Measurements from ENCODE around the gene ARGLU1.

The ARGLU1 gene

DNA sequence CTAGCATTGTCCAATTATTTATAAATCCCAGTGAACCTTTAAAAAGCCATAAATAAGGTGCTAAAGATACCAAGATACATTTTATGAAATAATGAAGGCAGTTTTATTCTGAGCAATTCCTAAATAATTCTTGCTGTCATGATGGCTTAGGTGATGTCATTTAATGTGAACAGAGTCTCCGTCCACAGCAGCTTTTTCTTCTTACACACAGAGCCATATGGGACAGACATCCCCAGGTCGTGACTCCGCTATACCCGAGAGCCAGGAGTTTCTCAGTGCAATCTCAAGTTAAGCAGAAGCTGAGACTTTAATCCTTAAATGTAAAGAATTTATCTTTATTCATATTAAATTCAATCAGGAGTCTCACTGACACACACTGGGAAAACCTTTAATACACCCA, 62.2 kb downstream of the ARGLU1 start:
- no peak overlapping the region for H3K4me3 ChIP-seq (ENCODE audit: low read length)
- H3K4me1 ChIP-seq (ENCODE audit: control insufficient read depth, low read depth, low read length) = peaks cover 15% of the 10 kb centered on the region
- H3K27ac ChIP-seq (ENCODE audit: low read length) = no peak overlapping the region
- no peaks in the 10 kb centered on the region for H3K27me3 ChIP-seq (ENCODE audit: control insufficient read depth, insufficient read depth, low read length)
- H3K9me3 ChIP-seq (ENCODE audit: control insufficient read depth, low read depth, low read length) = no peaks in the 10 kb centered on the region
- H3K36me3 ChIP-seq (ENCODE audit: control insufficient read depth, low read depth, low read length) = no peaks in the 10 kb centered on the region
- H3K9ac ChIP-seq (ENCODE audit: low read length) = no peak overlapping the region

DNA sequence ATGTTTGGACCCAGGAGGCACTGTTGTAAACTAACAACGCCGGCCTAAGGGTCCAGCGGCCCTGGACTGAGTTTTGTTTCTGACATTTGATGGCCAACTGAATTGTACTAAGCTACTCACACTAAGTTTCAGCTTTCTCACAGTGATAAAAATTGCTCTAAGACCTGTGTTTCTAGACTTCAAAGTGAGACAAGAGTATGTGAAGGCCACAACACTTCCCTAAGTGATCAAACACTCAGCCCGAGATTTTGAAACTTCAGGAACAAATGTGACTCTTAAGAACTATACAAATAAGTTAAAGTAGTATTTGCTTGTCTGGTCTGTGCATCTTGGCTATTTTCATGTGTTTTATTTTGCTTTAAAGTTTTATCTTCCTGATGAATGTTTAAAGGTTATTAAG, 62.6 kb downstream of the ARGLU1 start:
- no peaks in the 10 kb centered on the region for H3K36me3 ChIP-seq (ENCODE audit: control insufficient read depth, low read depth, low read length)
- H3K9me3 ChIP-seq (ENCODE audit: control insufficient read depth, low read depth, low read length) = no peaks in the 10 kb centered on the region
- H3K9ac ChIP-seq (ENCODE audit: low read length) = no peak overlapping the region
- H3K27me3 ChIP-seq (ENCODE audit: control insufficient read depth, insufficient read depth, low read length) = no peaks in the 10 kb centered on the region
- H3K4me3 ChIP-seq (ENCODE audit: low read length) = no peak overlapping the region
- H3K4me1 ChIP-seq (ENCODE audit: control insufficient read depth, low read depth, low read length) = peaks cover 15% of the 10 kb centered on the region
- H3K27ac ChIP-seq (ENCODE audit: low read length) = no peak overlapping the region

DNA sequence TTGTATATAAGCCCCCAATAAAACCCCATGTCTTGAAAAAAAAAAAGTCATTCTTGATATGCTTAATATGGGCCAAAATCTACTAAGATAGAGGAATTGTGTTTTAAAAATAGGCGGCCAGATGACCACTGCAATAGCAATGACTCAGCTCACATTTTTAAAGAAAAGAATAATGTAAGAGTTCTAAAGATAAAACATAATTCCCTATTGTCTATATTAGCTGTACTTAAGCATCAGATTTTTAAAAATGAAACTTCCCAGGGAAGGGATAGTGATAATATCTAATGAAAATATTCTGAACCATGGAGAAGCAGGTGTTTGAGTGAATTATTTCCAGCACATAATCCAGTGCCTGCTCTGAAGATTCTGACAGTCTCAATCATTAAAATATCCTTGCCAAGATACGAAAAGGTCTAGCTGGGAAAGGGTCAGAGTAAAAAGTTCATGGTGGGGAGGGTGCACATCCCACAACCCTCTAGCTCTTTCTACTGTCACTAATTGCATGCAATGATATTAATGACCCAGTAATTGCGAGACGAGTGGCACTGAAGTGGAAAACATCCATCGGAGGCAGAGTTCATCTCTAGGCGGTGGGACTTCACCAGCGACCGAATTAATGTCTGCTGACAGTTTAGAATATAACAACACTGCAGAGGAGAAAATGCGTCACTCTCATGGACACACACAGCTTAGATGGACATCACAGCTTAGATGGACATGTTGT, 64.0 kb downstream of the ARGLU1 start:
- no peak overlapping the region for H3K27ac ChIP-seq (ENCODE audit: low read length)
- H3K36me3 ChIP-seq (ENCODE audit: control insufficient read depth, low read depth, low read length) = no peaks in the 10 kb centered on the region
- peaks cover 19% of the 10 kb centered on the region for H3K4me1 ChIP-seq (ENCODE audit: control insufficient read depth, low read depth, low read length)
- no peaks in the 10 kb centered on the region for H3K9me3 ChIP-seq (ENCODE audit: control insufficient read depth, low read depth, low read length)
- H3K27me3 ChIP-seq (ENCODE audit: control insufficient read depth, insufficient read depth, low read length) = no peaks in the 10 kb centered on the region
- no peak overlapping the region for H3K4me3 ChIP-seq (ENCODE audit: low read length)
- H3K9ac ChIP-seq (ENCODE audit: low read length) = no peak overlapping the region

DNA sequence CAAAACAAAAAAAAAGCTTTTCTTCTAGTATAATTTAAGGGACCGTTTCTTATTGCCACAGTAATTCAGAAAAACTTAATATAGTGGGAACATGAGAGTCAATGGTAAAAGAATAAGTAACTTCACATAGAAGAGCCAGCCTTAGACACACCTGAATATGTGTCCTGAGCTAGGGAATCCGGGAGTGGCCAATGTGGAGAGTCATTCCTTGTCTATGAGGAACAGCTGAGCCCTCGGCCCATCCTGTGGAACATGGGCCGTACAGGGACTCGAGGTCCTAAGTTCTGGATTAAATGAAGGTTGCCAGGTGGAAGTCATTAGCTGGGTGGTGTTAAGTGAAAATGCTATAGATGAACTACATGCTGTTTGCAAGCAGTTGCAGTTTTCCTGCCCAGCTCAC, 64.7 kb downstream of the ARGLU1 start:
- Histone ChIP-seq H3K9me3 (ENCODE audit: control insufficient read depth, low read depth, low read length) (no peaks in the 10 kb centered on the region), H3K4me3 (ENCODE audit: low read length) (no peak overlapping the region), H3K27me3 (ENCODE audit: control insufficient read depth, insufficient read depth, low read length) (no peaks in the 10 kb centered on the region), H3K4me1 (ENCODE audit: control insufficient read depth, low read depth, low read length) (peaks cover 19% of the 10 kb centered on the region), H3K9ac (ENCODE audit: low read length) (no peak overlapping the region), H3K27ac (ENCODE audit: low read length) (no peak overlapping the region), H3K36me3 (ENCODE audit: control insufficient read depth, low read depth, low read length) (no peaks in the 10 kb centered on the region)

DNA sequence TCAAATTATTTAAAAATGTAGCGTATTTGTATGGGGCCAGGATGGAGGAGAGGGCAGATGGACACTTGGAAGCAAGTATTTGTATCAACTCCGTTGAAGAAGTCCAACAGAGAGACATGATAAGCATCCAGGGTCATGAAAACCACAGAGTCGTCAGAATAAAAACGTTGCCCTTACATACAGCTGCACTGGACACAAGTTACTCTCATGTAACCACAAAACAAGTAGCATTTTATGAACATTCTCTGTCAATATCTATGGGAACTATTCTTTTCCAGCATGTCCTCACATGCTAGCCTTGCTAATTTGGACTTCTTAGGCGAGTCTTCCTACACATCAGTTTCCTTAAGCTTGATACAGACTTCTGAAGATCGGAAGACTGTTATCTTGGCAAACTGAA, 67.5 kb downstream of the ARGLU1 start:
- Histone ChIP-seq H3K4me3 (ENCODE audit: low read length) (no peak overlapping the region), H3K36me3 (ENCODE audit: control insufficient read depth, low read depth, low read length) (no peaks in the 10 kb centered on the region), H3K27ac (ENCODE audit: low read length) (no peak overlapping the region), H3K4me1 (ENCODE audit: control insufficient read depth, low read depth, low read length) (peaks cover 30% of the 10 kb centered on the region), H3K27me3 (ENCODE audit: control insufficient read depth, insufficient read depth, low read length) (no peaks in the 10 kb centered on the region), H3K9ac (ENCODE audit: low read length) (no peak overlapping the region), H3K9me3 (ENCODE audit: control insufficient read depth, low read depth, low read length) (no peaks in the 10 kb centered on the region)

DNA sequence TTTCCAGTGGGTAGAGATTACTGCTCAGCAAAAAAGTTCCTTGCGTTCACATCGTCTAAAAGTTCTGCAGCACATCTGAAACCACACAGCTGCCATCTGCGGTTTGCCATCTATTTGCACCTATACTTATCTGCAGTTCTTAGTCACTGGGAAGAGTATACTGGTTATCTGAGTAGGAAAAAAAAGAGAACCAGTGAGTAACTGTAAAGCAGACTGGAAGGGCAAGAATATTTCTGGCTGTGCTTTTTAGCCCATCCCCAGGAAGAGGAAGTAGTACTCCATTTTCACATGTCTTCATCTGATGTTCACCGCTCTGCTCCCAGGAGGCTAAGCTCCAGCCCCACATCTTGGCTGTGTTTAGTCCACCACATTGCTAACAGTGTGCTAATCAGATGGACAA, 68.0 kb downstream of the ARGLU1 start:
- Histone ChIP-seq H3K36me3 (ENCODE audit: control insufficient read depth, low read depth, low read length) (peaks cover under 1% of the 10 kb centered on the region), H3K9ac (ENCODE audit: low read length) (no peak overlapping the region)

DNA sequence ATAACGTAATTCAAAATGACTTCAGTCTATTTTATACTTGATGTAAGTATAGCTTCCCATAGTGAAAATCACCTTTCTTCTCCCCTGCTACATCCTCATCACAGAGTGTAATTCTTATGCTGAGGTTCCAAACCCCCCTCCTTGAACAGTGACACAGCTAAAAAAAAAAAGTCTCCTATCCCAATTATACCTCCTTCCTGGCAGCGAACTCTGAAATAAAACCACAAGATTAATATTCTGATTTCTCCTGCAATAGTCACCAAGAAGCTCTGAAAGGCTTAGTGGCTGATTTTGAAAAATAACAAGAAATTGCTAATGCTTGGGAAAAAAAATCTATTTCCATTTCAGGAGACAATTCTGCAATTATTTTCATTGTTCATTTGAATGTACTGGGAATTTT, 68.8 kb downstream of the ARGLU1 start:
- Histone ChIP-seq H3K4me1 (ENCODE audit: control insufficient read depth, low read depth, low read length) (peaks cover 30% of the 10 kb centered on the region), H3K9me3 (ENCODE audit: control insufficient read depth, low read depth, low read length) (no peaks in the 10 kb centered on the region), H3K36me3 (ENCODE audit: control insufficient read depth, low read depth, low read length) (peaks cover 8% of the 10 kb centered on the region), H3K27ac (ENCODE audit: low read length) (no peak overlapping the region), H3K27me3 (ENCODE audit: control insufficient read depth, insufficient read depth, low read length) (no peaks in the 10 kb centered on the region), H3K4me3 (ENCODE audit: low read length) (no peak overlapping the region), H3K9ac (ENCODE audit: low read length) (no peak overlapping the region)

More for the DNA sequence above, 68.0 kb downstream of the ARGLU1 start:
- Histone ChIP-seq H3K9me3 (ENCODE audit: control insufficient read depth, low read depth, low read length) (no peaks in the 10 kb centered on the region), H3K27ac (ENCODE audit: low read length) (no peak overlapping the region), H3K27me3 (ENCODE audit: control insufficient read depth, insufficient read depth, low read length) (no peaks in the 10 kb centered on the region), H3K4me1 (ENCODE audit: control insufficient read depth, low read depth, low read length) (peaks cover 30% of the 10 kb centered on the region), H3K4me3 (ENCODE audit: low read length) (no peak overlapping the region)

DNA sequence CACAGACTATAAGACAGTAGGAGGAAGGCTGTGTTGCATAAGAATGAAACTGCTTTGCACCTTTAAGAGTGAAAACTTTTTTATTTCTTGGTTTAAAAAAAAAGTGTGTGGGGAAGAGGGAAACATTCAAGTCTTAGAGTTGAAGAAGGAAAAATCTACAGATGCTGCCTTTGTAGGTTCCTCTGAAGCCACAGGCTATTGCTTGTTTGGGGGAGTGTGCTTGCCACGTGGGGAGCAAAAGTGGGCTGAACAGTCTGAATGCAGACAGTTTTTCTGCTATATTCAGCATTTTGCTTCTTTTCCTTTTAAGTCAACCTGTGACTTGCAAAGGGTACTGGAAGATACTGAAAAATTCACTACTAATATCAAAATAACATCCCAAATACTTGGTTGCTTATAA, 69.4 kb downstream of the ARGLU1 start:
- peaks cover 14% of the 10 kb centered on the region for H3K36me3 ChIP-seq (ENCODE audit: control insufficient read depth, low read depth, low read length)
- peak overlapping the region; percentile 3 for H3K9ac ChIP-seq (ENCODE audit: low read length)
- H3K9me3 ChIP-seq (ENCODE audit: control insufficient read depth, low read depth, low read length) = no peaks in the 10 kb centered on the region
- H3K4me3 ChIP-seq (ENCODE audit: low read length) = no peak overlapping the region
- H3K27ac ChIP-seq (ENCODE audit: low read length) = no peak overlapping the region
- no peaks in the 10 kb centered on the region for H3K27me3 ChIP-seq (ENCODE audit: control insufficient read depth, insufficient read depth, low read length)
- peaks cover 30% of the 10 kb centered on the region for H3K4me1 ChIP-seq (ENCODE audit: control insufficient read depth, low read depth, low read length)

DNA sequence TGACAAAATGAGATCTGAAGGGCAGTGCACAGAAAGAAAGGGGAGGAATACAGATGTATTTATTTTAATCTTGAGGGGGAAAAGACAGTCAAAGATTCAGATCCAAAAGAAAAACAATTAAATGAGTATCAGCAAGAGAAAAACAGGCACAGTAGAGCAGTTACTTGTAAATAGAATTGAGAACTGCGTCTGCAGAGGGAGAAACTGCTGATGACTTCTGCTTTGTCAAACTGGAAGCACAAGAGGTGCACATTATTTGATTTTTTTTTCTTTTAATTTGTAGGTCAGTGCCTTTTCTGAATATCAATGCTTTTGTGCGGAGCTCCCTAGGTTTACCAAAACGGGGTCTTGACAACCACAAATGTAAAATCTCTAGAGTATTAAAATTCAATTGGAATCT, 69.8 kb downstream of the ARGLU1 start:
- Histone ChIP-seq H3K27me3 (ENCODE audit: control insufficient read depth, insufficient read depth, low read length) (no peaks in the 10 kb centered on the region), H3K9me3 (ENCODE audit: control insufficient read depth, low read depth, low read length) (no peaks in the 10 kb centered on the region), H3K4me1 (ENCODE audit: control insufficient read depth, low read depth, low read length) (peaks cover 30% of the 10 kb centered on the region), H3K27ac (ENCODE audit: low read length) (no peak overlapping the region), H3K36me3 (ENCODE audit: control insufficient read depth, low read depth, low read length) (peaks cover 15% of the 10 kb centered on the region), H3K9ac (ENCODE audit: low read length) (peak overlapping the region; percentile 3), H3K4me3 (ENCODE audit: low read length) (no peak overlapping the region)

DNA sequence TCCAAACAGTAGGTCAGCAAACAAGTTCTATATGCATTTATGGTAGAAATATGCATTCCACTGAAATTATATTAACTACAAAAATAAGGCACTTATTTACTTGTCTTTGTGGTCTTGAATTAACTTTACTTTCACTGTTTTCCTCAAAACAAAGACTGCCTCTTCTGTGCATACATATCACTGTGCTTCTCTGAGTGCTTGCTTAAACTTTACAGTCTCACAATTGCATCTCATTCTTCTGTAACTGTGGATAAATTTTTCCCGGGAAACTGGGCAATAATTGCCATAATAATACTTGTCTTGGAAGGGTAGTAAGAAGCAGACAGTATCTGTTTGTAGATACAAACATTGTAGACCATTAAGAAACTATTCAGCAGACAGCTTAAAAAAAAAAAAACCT, 70.9 kb downstream of the ARGLU1 start:
- peaks cover 30% of the 10 kb centered on the region for H3K4me1 ChIP-seq (ENCODE audit: control insufficient read depth, low read depth, low read length)
- no peaks in the 10 kb centered on the region for H3K9me3 ChIP-seq (ENCODE audit: control insufficient read depth, low read depth, low read length)
- no peaks in the 10 kb centered on the region for H3K27me3 ChIP-seq (ENCODE audit: control insufficient read depth, insufficient read depth, low read length)
- no peak overlapping the region for H3K9ac ChIP-seq (ENCODE audit: low read length)
- H3K4me3 ChIP-seq (ENCODE audit: low read length) = no peak overlapping the region
- H3K27ac ChIP-seq (ENCODE audit: low read length) = no peak overlapping the region
- H3K36me3 ChIP-seq (ENCODE audit: control insufficient read depth, low read depth, low read length) = peaks cover 25% of the 10 kb centered on the region

DNA sequence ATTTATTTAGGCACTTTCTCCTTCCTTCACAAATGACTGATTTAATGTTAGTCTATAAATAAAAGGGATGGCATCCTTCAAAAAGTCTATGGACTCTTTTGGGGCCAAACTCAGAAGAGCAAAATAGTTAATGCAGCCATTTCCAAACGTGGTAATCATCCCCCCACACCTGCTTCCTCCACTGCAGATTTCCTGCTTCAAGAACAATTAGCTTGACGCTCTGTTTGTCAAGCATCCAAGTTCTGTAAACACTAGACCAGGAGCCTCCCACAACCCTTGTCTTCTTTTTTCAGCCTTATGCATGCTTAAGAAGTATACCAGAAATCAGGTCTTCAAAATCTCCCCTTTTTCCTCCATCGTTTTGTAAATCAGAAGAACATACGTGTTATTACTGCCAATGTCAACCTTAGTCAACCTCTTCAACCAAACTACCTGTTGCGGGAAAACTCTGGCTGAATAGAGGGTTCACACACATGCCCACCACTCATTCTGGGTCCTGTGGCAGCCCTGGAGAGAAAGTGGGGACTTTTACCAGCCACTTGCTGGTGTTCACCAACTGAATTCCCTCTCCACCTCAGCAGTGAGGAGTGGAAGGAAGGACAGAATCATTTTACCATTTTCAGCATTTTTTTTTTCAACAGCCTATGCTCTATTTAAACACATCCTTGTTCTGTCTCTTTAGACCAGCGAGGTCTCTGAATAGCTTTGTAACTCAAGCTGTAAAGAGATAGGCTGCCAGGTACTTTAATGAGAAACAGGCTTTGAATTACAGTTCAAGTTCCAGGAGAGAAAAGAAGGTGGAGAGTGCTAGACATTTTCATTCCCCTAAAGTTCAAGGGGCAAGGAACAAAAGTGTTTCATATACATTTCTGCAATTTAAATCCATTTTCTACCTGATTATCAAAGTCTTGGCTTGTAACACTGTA, 71.6 kb downstream of the ARGLU1 start:
- Histone ChIP-seq H3K9ac (ENCODE audit: low read length) (no peak overlapping the region), H3K27ac (ENCODE audit: low read length) (no peak overlapping the region), H3K27me3 (ENCODE audit: control insufficient read depth, insufficient read depth, low read length) (no peaks in the 10 kb centered on the region), H3K9me3 (ENCODE audit: control insufficient read depth, low read depth, low read length) (no peaks in the 10 kb centered on the region), H3K4me1 (ENCODE audit: control insufficient read depth, low read depth, low read length) (peaks cover 30% of the 10 kb centered on the region), H3K36me3 (ENCODE audit: control insufficient read depth, low read depth, low read length) (peaks cover 30% of the 10 kb centered on the region), H3K4me3 (ENCODE audit: low read length) (no peak overlapping the region)

All from iPS-18a (cell line).